Stomach (tissue), 9 donors: ENCODE data around the gene NECTIN1. TPM values are rescaled to one million over a fixed set of nuclear protein-coding genes. Genes with fewer than 3 reads are reported as not detected.

Source experiments
- DNase-seq, 2 donors: peaks; one replicate each; pipeline versions ENCODE4 v3.0.0 to v3.0.0-alpha.2; 2013 to 2019
- H3K27ac ChIP-seq, 5 donors: fragments of 200-600 bp in 4 of 5; sonication (generic) in 4 of 5; one replicate each; pipeline ENCODE4 v1.5.1; 2013 to 2019; ENCODE audit warnings: mild to moderate bottlenecking in 1 of 5, moderate library complexity in 1 of 5
- H3K27me3 ChIP-seq, 3 donors: fragments of 200-600 bp; sonication (generic); one replicate each; pipeline ENCODE4 v1.5.1; 2017 to 2019; ENCODE audit warnings: mixed run types in 1 of 3
- H3K36me3 ChIP-seq, 4 donors: fragments of 200-600 bp; sonication (generic); 1 replicate in 3 of 4; 2 replicates in 1 of 4; pipeline ENCODE4 v1.5.1; 2016 to 2019
- H3K4me1 ChIP-seq, 4 donors: fragments of 200-600 bp; sonication (generic); one replicate each; pipeline ENCODE4 v1.5.1; 2016 to 2019
- H3K4me3 ChIP-seq, 4 donors: fragments of 200-600 bp; sonication (generic) in 3 of 4; one replicate each; pipeline ENCODE4 v1.5.1; 2016 to 2019; ENCODE audit warnings: mild to moderate bottlenecking in 1 of 4
- H3K9me3 ChIP-seq, 4 donors: fragments of 200-600 bp; sonication (generic); one replicate each; pipeline ENCODE4 v1.5.1; 2016 to 2019
- CTCF ChIP-seq, 7 experiments: fragments of 450-650 bp in 4 of 7; fragments of 200-600 bp in 3 of 7; sonication (generic) in 3 of 7; IDR thresholded peaks; one replicate each; pipeline ENCODE4 v1.5.1; 2016 to 2019; ENCODE audit warnings: antibody characterized with exemption in 7 of 7, control low read depth in 2 of 7, mild to moderate bottlenecking in 1 of 7
- EP300 ChIP-seq: sonication (generic); formaldehyde crosslinking; IDR thresholded peaks from one replicate; pipeline ENCODE4 v1.6.1; 2017; ENCODE audit warnings: antibody characterized with exemption
- POLR2A ChIP-seq, 4 donors: fragments of 450-650 bp; IDR thresholded peaks; one replicate each; pipeline ENCODE4 v1.6.1; 2016; ENCODE audit warnings: antibody characterized with exemption in 4 of 4, control low read depth in 2 of 4, mild to moderate bottlenecking in 1 of 4, moderate library complexity in 1 of 4
- POLR2AphosphoS5 ChIP-seq, 3 donors: sonication (generic); formaldehyde crosslinking; IDR thresholded peaks; one replicate each; pipeline ENCODE4 v1.6.1; 2016; ENCODE audit warnings: antibody characterized with exemption in 3 of 3
- WGBS, 5 donors: extraction: QIAGEN DNeasy Blood & Tissue Kit in 3 of 5; methylation state at CpG; one replicate each; pipeline versions ENCODE4 v1.1.5 to v1.1.7; 2013 to 2018; 5-methylcytosine and 5-hydroxymethylcytosine counted together
- intact Hi-C: fragments of 100-400 bp; cut with DNase I; formaldehyde crosslinking; loops from one replicate; pipeline ENCODE4 v1.15.1; 2023; ENCODE audit warnings: low total_unique reads
- polyA plus RNA-seq, 3 donors: library from polyadenylated mRNA; stranded (reverse); fragments of 200-250 nt; gene quantifications; one replicate each; pipeline ENCODE4 v1.2.3, GENCODE V29; 2013
- small RNA-seq, 4 donors: library from RNA; depleted of rRNA; stranded (forward); fragments of <200 nt; gene quantifications; one replicate each; pipeline ENCODE3, GENCODE V24; 2016
- total RNA-seq, 5 donors: library from RNA; depleted of rRNA; stranded (reverse); fragments of >200 nt; gene quantifications; one replicate each; pipeline versions ENCODE4 v1.1.0 to v1.2.3, GENCODE V29; 2014 to 2016
- donor health status: healthy with polysubstance abuse.
- donor health status: Bipolar disorder and iron deficiency.
- donor health status: healthy.

NECTIN1 gene
- total and polyA plus RNA-seq, 8 donors: 1.2 to 92.1 (median 6.0) TPM

GRCh38 chr11:119591836-119592310 is 137.1 kb downstream of the NECTIN1 start:
- TF ChIP-seq POLR2A (IDR thresholded peaks at IDR 0.05): no peak
- no peak for DNase-seq
- no peaks in the 10 kb centered on the region for H3K27me3 ChIP-seq
- no peak overlapping the region for H3K4me3 ChIP-seq
- intact Hi-C loops: no loop called here
- H3K9me3 ChIP-seq: peaks cover 0 to 10% (median 3%) of the 10 kb centered on the region in 4 donors
- no peaks in the 10 kb centered on the region for H3K36me3 ChIP-seq
- 82 to 87% (median 83%) methylated on average over 5 of the region's 5 CpGs for WGBS, 5 donors
- peaks cover 0 to 14% (median 0%) of the 10 kb centered on the region in 4 donors for H3K4me1 ChIP-seq
- no peak overlapping the region for H3K27ac ChIP-seq

- Histone ChIP-seq H3K4me1 (peaks cover 0 to 18% (median 0%) of the 10 kb centered on the region in 4 donors), H3K9me3 (peaks cover 0 to 10% (median 3%) of the 10 kb centered on the region in 4 donors), H3K27me3 (peaks cover 0 to under 1% (median 0%) of the 10 kb centered on the region in 3 donors), H3K27ac (peak overlapping the region in 3 of 5 donors; percentile 59 to 64 (median 62)), H3K36me3 (no peaks in the 10 kb centered on the region), H3K4me3 (no peak overlapping the region)
- WGBS, 5 donors: 94 to 98% (median 95%) methylated on average over 4 of the region's 4 CpGs
- peak; percentile 31 to 45 for DNase-seq
- TF ChIP-seq CTCF (IDR thresholded peaks at IDR 0.05): no peak
- no peak for TF ChIP-seq EP300
- peak in 2 of 3 donors; percentile 51 to 80 for TF ChIP-seq POLR2AphosphoS5 (IDR thresholded peaks at IDR 0.05)
- no peak for TF ChIP-seq POLR2A (IDR thresholded peaks at IDR 0.05)
- intact Hi-C loops: no loop called here
These were observed 138.2 kb downstream of the NECTIN1 start for GRCh38 chr11:119590651-119591351.

GRCh38 chr11:119589001-119589400 is 140.0 kb downstream of the NECTIN1 start:
- Histone ChIP-seq H3K27ac (no peak overlapping the region), H3K4me3 (no peak overlapping the region), H3K36me3 (no peaks in the 10 kb centered on the region), H3K9me3 (peaks cover 0 to 10% (median 3%) of the 10 kb centered on the region in 4 donors), H3K4me1 (peaks cover 14 to 26% (median 16%) of the 10 kb centered on the region in 4 donors), H3K27me3 (peaks cover 0 to 19% (median 16%) of the 10 kb centered on the region in 3 donors)
- intact Hi-C loops: no loop called here
- no peak for DNase-seq
- TF ChIP-seq EP300 (no peak), POLR2AphosphoS5 (IDR thresholded peaks at IDR 0.05) (no peak), POLR2A (IDR thresholded peaks at IDR 0.05) (no peak), CTCF (IDR thresholded peaks at IDR 0.05) (no peak)

Small RNA genes within 50 kb of the gene (small RNA-seq; reads per million reads assigned to genes)
- 0 reads per million in 4 donors for gene RNU6-1123P
